Neural progenitor cell (in vitro differentiated cells): ENCODE results near the gene ZDHHC13. TPM values are rescaled to one million over a fixed set of nuclear protein-coding genes. Genes with fewer than 3 reads are reported as not detected.

Experiments
- DNase-seq: peaks from one replicate; pipeline ENCODE4 v3.0.0-alpha.2; 2016; ENCODE audit warnings: low spot score
- H2AFZ ChIP-seq: fragments of 200-600 bp; sonication (generic); replicated peaks from 2 replicates; pipeline ENCODE4 v1.6.1; 2016; ENCODE audit warnings: antibody characterized with exemption
- H3F3A ChIP-seq: fragments of 200-600 bp; sonication (generic); 2 replicates; pipeline ENCODE4 v1.6.1; 2016; ENCODE audit warnings: antibody characterized with exemption, low read depth
- H3K27ac ChIP-seq: fragments of 200-600 bp; sonication (generic); 2 replicates; pipeline ENCODE4 v1.5.1; 2016; ENCODE audit warnings: mild to moderate bottlenecking
- H3K27me3 ChIP-seq: fragments of 200-600 bp; sonication (generic); 2 replicates; pipeline ENCODE4 v1.6.1; 2016; ENCODE audit warnings: mild to moderate bottlenecking, moderate library complexity
- H3K36me3 ChIP-seq: fragments of 200-600 bp; sonication (generic); 2 replicates; pipeline ENCODE4 v1.5.1; 2016
- H3K4me1 ChIP-seq: fragments of 200-600 bp; sonication (generic); 2 replicates; pipeline ENCODE4 v1.6.1; 2016; ENCODE audit warnings: mixed run types
- H3K4me2 ChIP-seq: fragments of 200-600 bp; sonication (generic); 2 replicates; pipeline ENCODE4 v1.6.1; 2016
- H3K4me3 ChIP-seq: fragments of 200-600 bp; sonication (generic); 2 replicates; pipeline ENCODE4 v1.5.1; 2016
- H3K79me2 ChIP-seq: fragments of 200-600 bp; sonication (generic); 2 replicates; pipeline ENCODE4 v1.6.1; 2016; ENCODE audit warnings: low read depth
- H3K9ac ChIP-seq: fragments of 200-600 bp; sonication (generic); 2 replicates; pipeline ENCODE4 v1.6.1; 2016
- H3K9me3 ChIP-seq: fragments of 200-600 bp; sonication (generic); 2 replicates; pipeline ENCODE4 v1.5.1; 2016; ENCODE audit warnings: low read depth
- H4K20me1 ChIP-seq: fragments of 200-600 bp; sonication (generic); 2 replicates; pipeline ENCODE4 v1.6.1; 2016; ENCODE audit warnings: low read depth
- H3K27ac Mint-ChIP-seq: 3 replicates; pipeline ENCODE4 v1.8.0; 2021; ENCODE audit warnings: mixed read lengths
- H3K27me3 Mint-ChIP-seq: 2 replicates; pipeline ENCODE4 v1.8.0; 2022; ENCODE audit warnings: low read depth, mild to moderate bottlenecking, inconsistent platforms, moderate library complexity, mixed read lengths; ENCODE audit not compliant: insufficient read depth
- H3K36me3 Mint-ChIP-seq: 3 replicates; pipeline ENCODE4 v1.8.0; 2021; ENCODE audit warnings: mixed read lengths
- H3K4me1 Mint-ChIP-seq: 3 replicates; pipeline ENCODE4 v1.8.0; 2021; ENCODE audit warnings: mixed read lengths
- H3K4me3 Mint-ChIP-seq: 3 replicates; pipeline ENCODE4 v1.8.0; 2021; ENCODE audit warnings: mild to moderate bottlenecking, moderate library complexity, mixed read lengths
- H3K9me3 Mint-ChIP-seq: 3 replicates; pipeline ENCODE4 v1.8.0; 2020; ENCODE audit warnings: mixed read lengths
- EZH2 ChIP-seq: fragments of 200-600 bp; sonication (generic); IDR thresholded peaks from 2 replicates; pipeline ENCODE4 v1.6.1; 2017; ENCODE audit warnings: antibody characterized with exemption, mild to moderate bottlenecking, moderate library complexity
- EZH2phosphoT487 ChIP-seq: fragments of 200-600 bp; sonication (generic); IDR thresholded peaks from 2 replicates; pipeline ENCODE4 v1.6.1; 2017; ENCODE audit warnings: antibody characterized with exemption
- total RNA-seq: library from RNA; depleted of rRNA; stranded (reverse); fragments of >200 nt; gene quantifications from 2 replicates; pipeline ENCODE4 v1.2.3, GENCODE V29; 2015; ENCODE audit warnings: low replicate concordance
- TF ChIP-seq, protein P1 (sequence below): fragments of 200-600 bp; sonication (generic); IDR thresholded peaks from 2 replicates; pipeline ENCODE4 v1.5.1; 2017; ENCODE audit warnings: antibody characterized with exemption, mild to moderate bottlenecking

Gene ZDHHC13
- total RNA-seq, 1 donor from 2014 or later: 43.4 TPM

DNA sequence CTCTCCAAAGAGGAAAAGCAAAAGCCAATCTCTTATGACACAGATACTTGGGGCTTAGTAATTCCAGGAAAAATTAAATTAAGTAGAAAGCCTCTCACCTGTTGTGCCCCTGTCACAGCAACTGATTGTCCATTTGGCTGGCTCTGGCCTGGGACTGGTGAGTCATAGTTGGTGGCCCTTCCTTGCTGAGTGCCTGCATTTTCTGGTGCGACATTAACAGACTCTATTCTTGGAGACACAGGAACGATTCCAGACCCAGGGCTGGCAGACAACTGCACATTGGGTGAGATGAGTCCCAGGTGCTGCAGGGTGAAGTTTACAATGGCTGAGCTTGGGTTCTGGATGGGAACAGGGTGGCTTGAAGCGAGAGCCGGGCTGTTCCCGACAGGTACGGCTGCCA lies 108.2 kb downstream of the ZDHHC13 start:
- H3K4me2 ChIP-seq: no peak overlapping the region
- H3K27ac ChIP-seq: no peak overlapping the region
- H3K79me2 ChIP-seq: no peaks in the 10 kb centered on the region
- DNase-seq: no peak
- H3K4me3 Mint-ChIP-seq: no peak overlapping the region
- no peaks in the 10 kb centered on the region for H3F3A ChIP-seq
- peaks cover 2% of the 10 kb centered on the region for H3K27me3 Mint-ChIP-seq
- no peak overlapping the region for H3K9ac ChIP-seq
- H3K9me3 ChIP-seq: no peaks in the 10 kb centered on the region
- peaks cover 3% of the 10 kb centered on the region for H3K9me3 Mint-ChIP-seq
- no peaks in the 10 kb centered on the region for H3K4me1 Mint-ChIP-seq
- no peak for TF ChIP-seq EZH2
- no peak for TF ChIP-seq EZH2phosphoT487
- H3K36me3 ChIP-seq: no peaks in the 10 kb centered on the region
- H3K27ac Mint-ChIP-seq: no peak overlapping the region
- no peak overlapping the region for H2AFZ ChIP-seq
- H3K4me1 ChIP-seq: peaks cover 5% of the 10 kb centered on the region
- H4K20me1 ChIP-seq: no peaks in the 10 kb centered on the region
- H3K27me3 ChIP-seq: no peaks in the 10 kb centered on the region
- H3K36me3 Mint-ChIP-seq: peaks cover 24% of the 10 kb centered on the region
- H3K4me3 ChIP-seq: no peak overlapping the region

DNA sequence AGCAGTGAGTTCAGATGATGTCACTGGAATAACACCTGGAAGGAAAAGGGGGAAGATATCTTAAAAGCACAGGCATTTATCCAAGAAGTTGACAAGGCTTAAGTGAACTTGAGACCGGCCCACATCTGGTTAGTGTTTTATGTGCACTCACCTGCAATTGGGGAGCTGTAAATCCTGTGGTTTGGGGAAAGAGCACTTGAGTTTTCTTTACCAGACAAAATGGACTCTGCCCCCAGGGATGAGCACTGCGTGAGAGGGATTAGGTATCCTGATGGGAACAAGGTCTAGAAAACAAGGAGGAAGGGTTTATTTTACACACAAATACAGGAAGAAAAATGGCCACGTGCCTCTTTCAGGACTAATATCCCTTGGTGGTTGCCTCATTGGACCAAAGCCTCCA lies 108.6 kb downstream of the ZDHHC13 start:
- Mint-ChIP-seq H3K4me1 (no peaks in the 10 kb centered on the region), H3K27me3 (peaks cover 2% of the 10 kb centered on the region), H3K9me3 (peaks cover 3% of the 10 kb centered on the region), H3K36me3 (peaks cover 24% of the 10 kb centered on the region), H3K27ac (no peak overlapping the region), H3K4me3 (no peak overlapping the region)
- Histone ChIP-seq H3K4me2 (no peak overlapping the region), H3K4me3 (no peak overlapping the region), H3K9ac (no peak overlapping the region), H2AFZ (no peak overlapping the region), H3F3A (no peaks in the 10 kb centered on the region), H4K20me1 (no peaks in the 10 kb centered on the region), H3K79me2 (no peaks in the 10 kb centered on the region), H3K27me3 (no peaks in the 10 kb centered on the region), H3K36me3 (no peaks in the 10 kb centered on the region), H3K4me1 (peaks cover 5% of the 10 kb centered on the region), H3K9me3 (no peaks in the 10 kb centered on the region), H3K27ac (no peak overlapping the region)
- DNase-seq: no peak
- no peak for TF ChIP-seq EZH2
- TF ChIP-seq EZH2phosphoT487: no peak
- TF ChIP-seq, protein P1, sequence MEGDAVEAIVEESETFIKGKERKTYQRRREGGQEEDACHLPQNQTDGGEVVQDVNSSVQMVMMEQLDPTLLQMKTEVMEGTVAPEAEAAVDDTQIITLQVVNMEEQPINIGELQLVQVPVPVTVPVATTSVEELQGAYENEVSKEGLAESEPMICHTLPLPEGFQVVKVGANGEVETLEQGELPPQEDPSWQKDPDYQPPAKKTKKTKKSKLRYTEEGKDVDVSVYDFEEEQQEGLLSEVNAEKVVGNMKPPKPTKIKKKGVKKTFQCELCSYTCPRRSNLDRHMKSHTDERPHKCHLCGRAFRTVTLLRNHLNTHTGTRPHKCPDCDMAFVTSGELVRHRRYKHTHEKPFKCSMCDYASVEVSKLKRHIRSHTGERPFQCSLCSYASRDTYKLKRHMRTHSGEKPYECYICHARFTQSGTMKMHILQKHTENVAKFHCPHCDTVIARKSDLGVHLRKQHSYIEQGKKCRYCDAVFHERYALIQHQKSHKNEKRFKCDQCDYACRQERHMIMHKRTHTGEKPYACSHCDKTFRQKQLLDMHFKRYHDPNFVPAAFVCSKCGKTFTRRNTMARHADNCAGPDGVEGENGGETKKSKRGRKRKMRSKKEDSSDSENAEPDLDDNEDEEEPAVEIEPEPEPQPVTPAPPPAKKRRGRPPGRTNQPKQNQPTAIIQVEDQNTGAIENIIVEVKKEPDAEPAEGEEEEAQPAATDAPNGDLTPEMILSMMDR: no peak

Other genes with a start within 250 kb of the ZDHHC13 start
- gene MRGPRX1, start 177.8 kb upstream of the ZDHHC13 start, total RNA-seq: not detected in 2 replicates
- not detected in 2 replicates for gene MRGPRX2, start 56.5 kb upstream of the ZDHHC13 start, total RNA-seq
- gene CSRP3, start 84.8 kb downstream of the ZDHHC13 start, total RNA-seq: not detected in 2 replicates
- gene E2F8, start 123.8 kb downstream of the ZDHHC13 start, total RNA-seq: 4.9 and 5.7 TPM in 2 replicates